SK-N-SH (cell line): ENCODE data around the gene STXBP1. TPM values are rescaled to one million over a fixed set of nuclear protein-coding genes. Genes with fewer than 3 reads are reported as not detected.
A peak's percentile ranks its signal among the peaks of the same experiment; 100 is the strongest.

ENCODE experiments used
- CTCF ChIA-PET: fragments of 300-600, 350-600 bp; formaldehyde crosslinking; extraction: SDS; loops from one replicate; lab custom pipeline; 2021; lab: Yijun Ruan, JAX
- POLR2A ChIA-PET: fragments of 350-600 bp; sonication (Branson Sonifier 250); formaldehyde crosslinking; extraction: SDS; loops from one replicate; lab custom pipeline; 2020; ENCODE audit warnings: antibody characterized with exemption, inconsistent platforms; lab: Yijun Ruan, JAX
- DNase-seq: peaks from one replicate; pipeline ENCODE4 v3.0.0; 2012
- H2AFZ ChIP-seq: fragments of 200-600 bp; sonication (generic); 2 replicates; pipeline ENCODE4 v1.8.1; 2016; ENCODE audit warnings: antibody characterized with exemption, mild to moderate bottlenecking, low read depth
- H3F3A ChIP-seq: fragments of 200-600 bp; sonication (generic); replicated peaks from 2 replicates; pipeline ENCODE3; 2016; ENCODE audit warnings: antibody characterized with exemption, mild to moderate bottlenecking; ENCODE audit not compliant: insufficient read depth
- H3K27ac ChIP-seq, 2 experiments: fragments of 200-500 bp in 1 of 2; fragments of 200-600 bp in 1 of 2; sonication (Bioruptor generic) in 1 of 2; sonication (generic), shearing (Covaris generic) in 1 of 2; 2 replicates each; pipeline versions ENCODE4 v1.5.1 to v1.6.1; 2014 to 2016; ENCODE audit warnings: low read depth in 2 of 2, inconsistent platforms in 1 of 2, low read length in 1 of 2, mild to moderate bottlenecking in 1 of 2, mixed read lengths in 1 of 2
- H3K27me3 ChIP-seq: fragments of 200-600 bp; sonication (generic), shearing (Covaris generic); 2 replicates; pipeline ENCODE4 v1.6.1; 2016; ENCODE audit warnings: mixed run types; ENCODE audit not compliant: insufficient read depth
- H3K36me3 ChIP-seq, 2 experiments: fragments of 200-500 bp in 1 of 2; fragments of 200-600 bp in 1 of 2; sonication (Bioruptor generic) in 1 of 2; sonication (generic) in 1 of 2; replicated peaks in 1 of 2; 2 replicates each; pipeline versions ENCODE3 to v1.5.1; 2014 to 2016; ENCODE audit warnings: low read length in 1 of 2, mild to moderate bottlenecking in 1 of 2; ENCODE audit not compliant: insufficient read depth in 2 of 2, control insufficient read depth in 1 of 2
- H3K4me1 ChIP-seq, 2 experiments: fragments of 200-500 bp in 1 of 2; fragments of 200-600 bp in 1 of 2; sonication (Bioruptor generic) in 1 of 2; sonication (generic), shearing (Covaris generic) in 1 of 2; 2 replicates each; pipeline versions ENCODE4 v1.5.1 to v1.6.1; 2014 to 2016; ENCODE audit warnings: low read depth in 1 of 2, low read length in 1 of 2, mixed run types in 1 of 2; ENCODE audit not compliant: insufficient read depth in 2 of 2, control insufficient read depth in 1 of 2
- H3K4me2 ChIP-seq: fragments of 200-600 bp; sonication (generic), shearing (Covaris generic); 2 replicates; pipeline ENCODE4 v1.6.1; 2017; ENCODE audit warnings: mixed run types
- H3K4me3 ChIP-seq, 2 experiments: fragments of 200-500 bp in 1 of 2; fragments of 200-600 bp in 1 of 2; sonication (Bioruptor generic) in 1 of 2; sonication (generic), shearing (Covaris generic) in 1 of 2; 2 replicates each; pipeline versions ENCODE4 v1.5.1 to v1.8.1; 2014 to 2016; ENCODE audit warnings: low read depth in 2 of 2, inconsistent platforms in 1 of 2, low read length in 1 of 2, mild to moderate bottlenecking in 1 of 2, mixed read lengths in 1 of 2, moderate library complexity in 1 of 2
- H3K79me2 ChIP-seq: fragments of 200-600 bp; sonication (generic); 2 replicates; pipeline ENCODE4 v1.8.1; 2017; ENCODE audit warnings: mild to moderate bottlenecking; ENCODE audit not compliant: insufficient read depth
- H3K9ac ChIP-seq: fragments of 200-600 bp; sonication (generic); 2 replicates; pipeline ENCODE4 v1.6.1; 2017; ENCODE audit warnings: mixed run types
- H3K9me2 ChIP-seq: fragments of 200-600 bp; sonication (generic); 2 replicates; pipeline ENCODE4 v1.6.1; 2017; ENCODE audit warnings: mixed run types
- H3K9me3 ChIP-seq: fragments of 200-600 bp; sonication (generic); 2 replicates; pipeline ENCODE4 v1.6.1; 2017; ENCODE audit warnings: mixed run types, mild to moderate bottlenecking, moderate library complexity
- H4K20me1 ChIP-seq: fragments of 200-600 bp; sonication (generic); 2 replicates; pipeline ENCODE4 v1.6.1; 2017; ENCODE audit warnings: mild to moderate bottlenecking, mixed run types; ENCODE audit not compliant: insufficient read depth
- CTCF ChIP-seq: fragments of 200-600 bp; sonication (generic); IDR thresholded peaks from 2 replicates; pipeline ENCODE4 v1.6.1; 2017; ENCODE audit warnings: antibody characterized with exemption, mild to moderate bottlenecking, moderate library complexity
- ELF1 ChIP-seq: IDR thresholded peaks from 2 replicates; pipeline ENCODE4 v1.4.0; 2012
- EP300 ChIP-seq, 2 experiments: IDR thresholded peaks; 2 replicates each; pipeline versions ENCODE4 v1.4.0 to v1.6.1; 2012; ENCODE audit warnings: borderline replicate concordance in 1 of 2, low read depth in 1 of 2, low read length in 1 of 2
- FOSL2 ChIP-seq: IDR thresholded peaks from 2 replicates; pipeline ENCODE4 v1.4.0; 2012; ENCODE audit warnings: low read depth, mild to moderate bottlenecking, moderate library complexity, borderline replicate concordance
- FOXJ3 ChIP-seq: sonication (generic); formaldehyde crosslinking; IDR thresholded peaks from 2 replicates; pipeline ENCODE4 v1.5.1; 2020; ENCODE audit warnings: mild to moderate bottlenecking, missing genetic modification reagents
- FOXM1 ChIP-seq: IDR thresholded peaks from 2 replicates; pipeline ENCODE4 v1.4.0; 2012; ENCODE audit warnings: low read depth, mild to moderate bottlenecking
- JUND ChIP-seq: IDR thresholded peaks from 2 replicates; pipeline ENCODE4 v1.4.0; 2012
- MAX ChIP-seq: IDR thresholded peaks from 2 replicates; pipeline ENCODE4 v1.4.0; 2012; ENCODE audit warnings: low read depth
- MEF2A ChIP-seq: IDR thresholded peaks from 2 replicates; pipeline ENCODE4 v1.4.0; 2012; ENCODE audit warnings: low read depth, borderline replicate concordance
- MXI1 ChIP-seq: IDR thresholded peaks from 2 replicates; pipeline ENCODE4 v1.6.1; 2012; ENCODE audit warnings: mild to moderate bottlenecking, low read depth, low read length, improper control_type of control experiment
- NFIC ChIP-seq: IDR thresholded peaks from 2 replicates; pipeline ENCODE4 v1.4.0; 2012; ENCODE audit warnings: borderline replicate concordance
- NRF1 ChIP-seq: IDR thresholded peaks from 2 replicates; pipeline ENCODE4 v1.6.1; 2012; ENCODE audit warnings: low read depth, mild to moderate bottlenecking, low read length
- PBX3 ChIP-seq: IDR thresholded peaks from 2 replicates; pipeline ENCODE4; 2012
- POLR2AphosphoS5 ChIP-seq: IDR thresholded peaks from 2 replicates; pipeline ENCODE4 v1.6.1; 2012; ENCODE audit warnings: low read depth, low read length
- REST ChIP-seq: IDR thresholded peaks from 2 replicates; pipeline ENCODE4 v1.6.1; 2012; ENCODE audit warnings: mild to moderate bottlenecking, low read depth, low read length, moderate library complexity
- RXRA ChIP-seq: IDR thresholded peaks from 2 replicates; pipeline ENCODE4 v1.4.0; 2012; ENCODE audit warnings: low read depth, mild to moderate bottlenecking, borderline replicate concordance
- SMC3 ChIP-seq: IDR thresholded peaks from 2 replicates; pipeline ENCODE4 v1.6.1; 2012; ENCODE audit warnings: low read depth, low read length, improper control_type of control experiment
- TEAD4 ChIP-seq: IDR thresholded peaks from 2 replicates; pipeline ENCODE4 v1.4.0; 2012; ENCODE audit warnings: mild to moderate bottlenecking, borderline replicate concordance; ENCODE audit not compliant: insufficient read depth
- USF2 ChIP-seq: fragments of 150-350 bp; IDR thresholded peaks from 2 replicates; pipeline ENCODE4 v1.6.1; 2017; ENCODE audit warnings: antibody characterized with exemption, low read length, low read depth, borderline replicate concordance
- YY1 ChIP-seq: IDR thresholded peaks from 2 replicates; pipeline ENCODE4 v1.4.0; 2012; ENCODE audit warnings: low read depth, mild to moderate bottlenecking
- WGBS: methylation state at CpG from one replicate; pipeline ENCODE4 v1.1.6; 2017; ENCODE audit warnings: low lambda C conversion rate; 5-methylcytosine and 5-hydroxymethylcytosine counted together
- polyA plus RNA-seq, 3 experiments: library from polyadenylated mRNA; depleted of rRNA; stranded (reverse); fragments of >200 nt; gene quantifications; 2 replicates each; pipeline ENCODE4 v1.2.3, GENCODE V29; 2012

STXBP1 gene
- polyA plus RNA-seq, 1 of the 3 experiments (the other 2 are of a cell fraction): 44.3 TPM

GRCh38 chr9:127714951-127715469, 102.9 kb downstream of the STXBP1 start:
- TF ChIP-seq TEAD4 (no peak), EP300 (IDR thresholded peaks at IDR 0.05; ENCODE audit: borderline replicate concordance in 1 of 2, low read depth in 1 of 2, low read length in 1 of 2) (no peak), USF2 (no peak), YY1 (no peak), MAX (no peak), POLR2AphosphoS5 (no peak), FOXM1 (no peak), MEF2A (no peak), JUND (no peak), FOXJ3 (CRISPR knock-in tag) (no peak), PBX3 (no peak), SMC3 (no peak), NFIC (no peak), RXRA (no peak), CTCF (no peak), MXI1 (no peak), FOSL2 (no peak), REST (no peak), ELF1 (no peak), NRF1 (no peak)
- TF ChIP-seq, all 33 proteins: peak for 0
- H3F3A ChIP-seq: no peaks in the 10 kb centered on the region
- H3K79me2 ChIP-seq: peaks cover 13% of the 10 kb centered on the region; the same call in 1 of the 2 replicates
- WGBS: 0% methylated on average over 7 of the region's 44 CpGs
- peak; percentile 75 for DNase-seq
- H3K4me2 ChIP-seq: peak overlapping the region; percentile 98
- H3K4me1 ChIP-seq: peaks cover 0 to 17% of the 10 kb centered on the region in 2 experiments; a peak in 1 of 4 replicates
- H3K36me3 ChIP-seq: no peaks in the 10 kb centered on the region
- H3K9me2 ChIP-seq: no peaks in the 10 kb centered on the region
- no peaks in the 10 kb centered on the region for H3K27me3 ChIP-seq
- no peaks in the 10 kb centered on the region for H4K20me1 ChIP-seq
- H3K9ac ChIP-seq: peak overlapping the region; percentile 81
- H3K27ac ChIP-seq: peak overlapping the region; percentile 43 to 62
- H3K4me3 ChIP-seq: peak overlapping the region; percentile 94 to 98
- CTCF ChIA-PET: interaction anchor here (0.6 to 2.5 kb wide), 8 partner anchors 10 to 125 kb away, joined by 3 to 15 read pairs (median 4); partner anchors contain the start of gene TOR2A
- peak overlapping the region; percentile 91 for H2AFZ ChIP-seq
- POLR2A ChIA-PET: interaction anchor here (1.0 to 1.5 kb wide), 2 partner anchors 8 to 11 kb away, joined by 3 to 4 read pairs; partner anchors contain the start of gene CFAP157
- H3K9me3 ChIP-seq: no peaks in the 10 kb centered on the region
